ENCODE results near the gene GUCD1.

DNA sequence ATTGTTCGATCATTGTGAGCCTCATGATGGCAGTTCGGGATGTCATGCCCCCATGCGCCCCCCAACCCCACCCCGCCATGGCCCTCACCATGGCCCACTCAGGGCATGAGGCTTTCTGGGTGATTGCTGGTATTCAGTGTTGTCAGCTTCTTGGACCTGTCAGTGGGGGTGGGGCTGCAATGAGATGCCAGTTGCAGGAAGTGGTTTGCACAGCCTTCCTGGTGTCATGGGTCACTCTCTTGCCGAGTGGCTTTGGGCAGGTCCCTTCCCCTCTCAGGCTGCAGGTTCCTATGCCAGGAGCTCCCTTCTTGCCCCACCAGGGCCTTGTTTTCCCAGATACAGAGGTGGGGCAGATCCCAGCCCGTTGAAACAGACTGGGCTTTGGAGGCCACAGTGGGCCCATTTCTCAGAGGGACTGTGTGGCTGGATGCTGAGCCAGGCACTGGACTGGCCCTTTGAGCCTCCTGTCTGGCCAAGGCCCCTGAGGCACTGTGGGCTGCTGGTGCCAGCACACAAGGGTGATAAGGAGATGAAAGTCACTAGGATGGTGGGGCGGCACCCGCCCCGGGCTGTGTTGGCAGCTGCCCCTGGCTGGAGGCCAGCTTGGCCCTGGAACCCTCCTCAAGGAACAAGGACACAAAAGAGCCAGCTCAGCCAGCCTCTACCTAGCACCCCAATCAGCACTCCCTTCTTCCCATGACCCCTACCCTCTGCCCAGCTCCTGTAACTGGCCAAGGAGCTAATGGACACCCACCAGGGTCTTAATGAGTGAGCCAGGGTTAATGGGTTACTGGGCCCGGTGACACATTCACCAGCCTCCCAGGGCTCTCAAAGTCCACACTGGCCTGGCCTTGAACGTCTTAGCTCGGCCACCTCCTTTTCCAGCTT lies 46.5 kb upstream of the GUCD1 start:
- no peak for TF ChIP-seq EZH2 (IDR thresholded peaks at IDR 0.05; ENCODE audit: insufficient read depth, low read length)
- TF ChIP-seq, protein P1, sequence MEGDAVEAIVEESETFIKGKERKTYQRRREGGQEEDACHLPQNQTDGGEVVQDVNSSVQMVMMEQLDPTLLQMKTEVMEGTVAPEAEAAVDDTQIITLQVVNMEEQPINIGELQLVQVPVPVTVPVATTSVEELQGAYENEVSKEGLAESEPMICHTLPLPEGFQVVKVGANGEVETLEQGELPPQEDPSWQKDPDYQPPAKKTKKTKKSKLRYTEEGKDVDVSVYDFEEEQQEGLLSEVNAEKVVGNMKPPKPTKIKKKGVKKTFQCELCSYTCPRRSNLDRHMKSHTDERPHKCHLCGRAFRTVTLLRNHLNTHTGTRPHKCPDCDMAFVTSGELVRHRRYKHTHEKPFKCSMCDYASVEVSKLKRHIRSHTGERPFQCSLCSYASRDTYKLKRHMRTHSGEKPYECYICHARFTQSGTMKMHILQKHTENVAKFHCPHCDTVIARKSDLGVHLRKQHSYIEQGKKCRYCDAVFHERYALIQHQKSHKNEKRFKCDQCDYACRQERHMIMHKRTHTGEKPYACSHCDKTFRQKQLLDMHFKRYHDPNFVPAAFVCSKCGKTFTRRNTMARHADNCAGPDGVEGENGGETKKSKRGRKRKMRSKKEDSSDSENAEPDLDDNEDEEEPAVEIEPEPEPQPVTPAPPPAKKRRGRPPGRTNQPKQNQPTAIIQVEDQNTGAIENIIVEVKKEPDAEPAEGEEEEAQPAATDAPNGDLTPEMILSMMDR (IDR thresholded peaks at IDR 0.05; ENCODE audit: insufficient read depth, low read depth, low read length) = no peak

Measured in astrocyte (in vitro differentiated cells and primary cell).